Rectal smooth muscle tissue (tissue), 1 donor: ENCODE data around the gene PPP2R5B.
A peak's percentile ranks its signal among the peaks of the same experiment; 100 is the strongest.

Experiments
- H3K27ac ChIP-seq: one replicate; pipeline ENCODE4 v1.7.0; 2013; ENCODE audit warnings: low read depth, low read length, inconsistent platforms
- H3K27me3 ChIP-seq: one replicate; pipeline ENCODE4 v1.7.0; 2013; ENCODE audit warnings: low read length; ENCODE audit not compliant: control insufficient read depth, insufficient read depth
- H3K36me3 ChIP-seq: one replicate; pipeline ENCODE4 v1.7.0; 2013; ENCODE audit warnings: low read length; ENCODE audit not compliant: control insufficient read depth, insufficient read depth
- H3K4me1 ChIP-seq: one replicate; pipeline ENCODE4 v1.7.0; 2013; ENCODE audit warnings: low read length; ENCODE audit not compliant: control insufficient read depth, insufficient read depth
- H3K4me3 ChIP-seq: one replicate; pipeline ENCODE4 v1.7.0; 2013; ENCODE audit warnings: low read length
- H3K9ac ChIP-seq: one replicate; pipeline ENCODE4 v1.7.0; 2013; ENCODE audit warnings: low read length

Gene PPP2R5B

DNA sequence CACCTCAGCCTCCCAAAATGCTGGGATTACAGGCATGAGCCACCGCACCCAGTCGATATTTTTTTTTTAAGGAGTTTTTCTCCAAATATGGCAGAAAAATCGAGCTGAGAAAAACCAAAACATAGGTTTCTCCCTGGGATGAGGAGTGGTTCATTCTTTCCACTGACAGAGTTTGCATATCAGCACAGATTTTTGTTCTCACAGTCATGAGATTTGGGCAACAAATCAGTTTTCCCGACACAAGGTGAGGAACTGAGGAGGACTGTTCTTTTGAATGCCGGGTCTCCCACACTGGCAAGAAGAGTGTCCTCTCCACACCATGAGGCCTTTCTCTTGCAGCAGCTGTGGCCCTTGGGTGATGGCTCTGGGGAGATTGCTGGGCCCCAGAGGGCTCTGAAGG lies 42.2 kb upstream of the PPP2R5B start:
- no peak overlapping the region for H3K4me3 ChIP-seq
- H3K27ac ChIP-seq = no peak overlapping the region
- H3K9ac ChIP-seq = no peak overlapping the region

DNA sequence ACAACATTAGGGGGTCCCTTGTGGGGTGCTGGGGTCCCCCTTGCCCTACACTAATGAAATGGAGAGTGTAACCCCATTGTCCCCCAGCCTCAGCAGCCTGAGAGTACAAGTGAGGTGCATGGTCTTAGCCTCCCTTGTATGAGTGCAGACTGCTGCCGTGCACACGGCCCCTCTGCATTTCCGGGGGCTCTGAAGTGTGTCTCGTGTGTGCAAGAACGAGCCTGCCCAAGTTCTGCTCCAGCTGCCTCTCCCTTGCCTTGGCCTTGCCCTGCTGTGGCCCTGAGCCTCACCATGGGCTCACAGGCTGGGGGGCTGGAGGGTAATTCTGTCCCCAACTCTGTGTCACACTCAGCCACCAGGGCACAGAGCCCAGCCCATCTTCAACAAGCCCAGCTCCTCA lies 40.9 kb upstream of the PPP2R5B start:
- Histone ChIP-seq H3K36me3 (no peaks in the 10 kb centered on the region), H3K27me3 (no peaks in the 10 kb centered on the region), H3K4me1 (peaks cover 11% of the 10 kb centered on the region), H3K27ac (no peak overlapping the region), H3K9ac (no peak overlapping the region), H3K4me3 (no peak overlapping the region)

More for the DNA sequence above, 42.2 kb upstream of the PPP2R5B start:
- H3K27me3 ChIP-seq = no peaks in the 10 kb centered on the region
- peaks cover 9% of the 10 kb centered on the region for H3K4me1 ChIP-seq
- H3K36me3 ChIP-seq = peaks cover 2% of the 10 kb centered on the region

DNA sequence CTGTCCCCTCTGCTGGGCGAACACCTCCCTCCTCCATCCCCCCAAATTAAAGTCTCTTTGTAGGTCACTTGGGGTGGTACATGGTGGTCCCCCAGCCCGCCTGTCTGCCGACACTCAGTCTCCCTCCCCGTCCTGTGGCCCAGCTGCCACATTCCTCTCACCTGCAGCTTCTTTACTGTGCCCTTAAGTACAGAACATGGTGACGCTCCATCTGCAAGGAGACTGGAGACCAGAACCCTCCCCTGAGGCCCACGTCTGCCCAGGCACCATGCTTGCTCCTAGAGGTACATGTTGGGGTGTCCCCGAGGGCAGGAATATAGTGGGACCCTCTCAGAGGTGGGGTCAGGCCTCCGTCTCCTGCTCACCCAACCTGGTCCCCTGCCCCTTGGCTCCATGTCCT lies 40.5 kb upstream of the PPP2R5B start:
- no peak overlapping the region for H3K27ac ChIP-seq
- H3K4me1 ChIP-seq = peaks cover 10% of the 10 kb centered on the region
- H3K9ac ChIP-seq = no peak overlapping the region
- H3K4me3 ChIP-seq = no peak overlapping the region
- no peaks in the 10 kb centered on the region for H3K27me3 ChIP-seq
- H3K36me3 ChIP-seq = no peaks in the 10 kb centered on the region

- no peak overlapping the region for H3K27ac ChIP-seq
- H3K27me3 ChIP-seq = no peaks in the 10 kb centered on the region
- peaks cover 2% of the 10 kb centered on the region for H3K4me1 ChIP-seq
- no peak overlapping the region for H3K9ac ChIP-seq
- no peak overlapping the region for H3K4me3 ChIP-seq
- peaks cover 3% of the 10 kb centered on the region for H3K36me3 ChIP-seq
These were observed 38.9 kb upstream of the PPP2R5B start for GRCh38 chr11:64885367-64886286.

DNA sequence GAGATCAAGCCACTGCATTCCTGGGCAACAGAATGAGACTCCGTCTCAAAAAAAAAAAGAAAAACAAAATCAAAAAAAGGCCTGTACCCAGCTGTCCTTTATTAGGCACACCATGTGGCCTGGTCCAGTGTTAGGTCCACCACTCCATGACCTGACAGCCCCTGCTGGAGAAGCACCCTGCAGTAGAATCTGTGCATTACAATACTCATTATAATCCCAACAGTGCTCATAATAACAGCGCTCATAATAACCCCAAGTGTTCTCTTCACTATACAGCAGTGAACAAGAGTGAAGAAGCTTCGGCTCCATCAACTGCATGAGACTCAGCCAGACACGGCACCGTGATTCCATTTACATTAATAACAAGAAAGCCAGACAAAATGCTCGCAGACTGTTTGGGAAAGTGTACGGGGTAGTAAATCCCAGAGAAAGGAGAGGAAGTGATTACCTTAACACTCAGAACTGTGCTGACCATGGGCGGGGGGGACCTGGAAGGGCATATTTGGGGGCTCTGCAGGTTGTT lies 37.2 kb upstream of the PPP2R5B start:
- Histone ChIP-seq H3K27ac (peak overlapping the region; percentile 80), H3K4me3 (peak overlapping the region; percentile 62), H3K9ac (no peak overlapping the region), H3K27me3 (no peaks in the 10 kb centered on the region), H3K36me3 (peaks cover 9% of the 10 kb centered on the region), H3K4me1 (peaks cover 2% of the 10 kb centered on the region)

- peak overlapping the region; percentile 80 for H3K27ac ChIP-seq
- no peaks in the 10 kb centered on the region for H3K27me3 ChIP-seq
- peaks cover 9% of the 10 kb centered on the region for H3K36me3 ChIP-seq
- peaks cover 2% of the 10 kb centered on the region for H3K4me1 ChIP-seq
- peak overlapping the region; percentile 62 for H3K4me3 ChIP-seq
- H3K9ac ChIP-seq = no peak overlapping the region
These were observed 36.6 kb upstream of the PPP2R5B start for GRCh38 chr11:64887757-64888405.

DNA sequence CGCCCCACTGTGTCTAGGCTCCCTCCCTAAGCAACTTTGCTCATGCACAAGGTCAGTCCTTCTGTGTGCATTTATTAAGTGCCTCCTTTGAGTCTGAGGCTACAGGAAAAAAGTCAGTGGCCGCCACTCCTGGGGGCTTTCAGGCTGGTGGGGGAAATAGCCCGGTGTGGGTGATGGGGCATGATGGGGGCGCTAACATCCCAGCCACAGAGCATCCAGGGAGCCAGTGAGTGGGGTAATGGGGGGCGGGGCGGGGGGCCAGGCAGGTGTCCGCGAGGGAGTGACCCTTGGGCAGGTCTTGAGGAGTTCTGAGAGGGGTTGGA lies 36.1 kb upstream of the PPP2R5B start:
- Histone ChIP-seq H3K27me3 (no peaks in the 10 kb centered on the region), H3K9ac (no peak overlapping the region), H3K4me3 (peak overlapping the region; percentile 62), H3K4me1 (peaks cover 2% of the 10 kb centered on the region), H3K36me3 (peaks cover 9% of the 10 kb centered on the region), H3K27ac (no peak overlapping the region)

- Histone ChIP-seq H3K36me3 (peaks cover 9% of the 10 kb centered on the region), H3K4me1 (peaks cover 2% of the 10 kb centered on the region), H3K9ac (no peak overlapping the region), H3K27me3 (no peaks in the 10 kb centered on the region), H3K4me3 (no peak overlapping the region), H3K27ac (no peak overlapping the region)
These were observed 35.6 kb upstream of the PPP2R5B start for GRCh38 chr11:64888729-64889511.

- Histone ChIP-seq H3K4me3 (peak overlapping the region; percentile 70), H3K9ac (peak overlapping the region; percentile 61), H3K27me3 (no peaks in the 10 kb centered on the region), H3K27ac (no peak overlapping the region), H3K4me1 (peaks cover 2% of the 10 kb centered on the region), H3K36me3 (peaks cover 9% of the 10 kb centered on the region)
These were observed 34.0 kb upstream of the PPP2R5B start for GRCh38 chr11:64890522-64890939.

GRCh38 chr11:64891215-64891848 lies 33.2 kb upstream of the PPP2R5B start:
- peaks cover 2% of the 10 kb centered on the region for H3K4me1 ChIP-seq
- H3K4me3 ChIP-seq = peak overlapping the region; percentile 70
- no peaks in the 10 kb centered on the region for H3K27me3 ChIP-seq
- H3K36me3 ChIP-seq = peaks cover 9% of the 10 kb centered on the region
- no peak overlapping the region for H3K27ac ChIP-seq
- H3K9ac ChIP-seq = peak overlapping the region; percentile 61

GRCh38 chr11:64891880-64892279 lies 32.6 kb upstream of the PPP2R5B start:
- H3K27me3 ChIP-seq = no peaks in the 10 kb centered on the region
- H3K27ac ChIP-seq = no peak overlapping the region
- peaks cover 9% of the 10 kb centered on the region for H3K36me3 ChIP-seq
- peaks cover 2% of the 10 kb centered on the region for H3K4me1 ChIP-seq
- H3K9ac ChIP-seq = peak overlapping the region; percentile 24
- peak overlapping the region; percentile 67 for H3K4me3 ChIP-seq

DNA sequence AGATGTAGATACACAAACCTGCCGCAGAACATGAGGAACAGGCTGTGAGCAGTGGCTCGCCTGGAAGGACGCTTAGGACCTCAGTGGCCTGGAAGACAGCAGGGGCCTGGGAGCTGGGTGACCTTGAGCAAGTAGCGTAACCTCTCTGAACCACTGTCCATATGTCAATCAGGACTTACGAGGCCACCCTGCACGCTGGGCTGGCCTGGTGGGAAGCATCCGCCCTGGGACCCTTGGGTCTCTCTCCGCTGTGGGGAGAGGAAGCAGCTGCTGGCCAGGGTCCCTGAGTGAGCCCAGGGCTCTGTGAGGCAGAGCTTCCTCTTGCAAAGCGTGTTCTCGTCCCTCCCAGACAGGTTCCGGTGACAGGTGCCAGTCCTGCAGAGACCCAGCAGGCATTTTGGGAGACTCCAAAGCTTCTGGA lies 32.1 kb upstream of the PPP2R5B start:
- H3K4me3 ChIP-seq = peak overlapping the region; percentile 67
- peaks cover 11% of the 10 kb centered on the region for H3K36me3 ChIP-seq
- peak overlapping the region; percentile 80 for H3K9ac ChIP-seq
- H3K4me1 ChIP-seq = peaks cover 2% of the 10 kb centered on the region
- H3K27me3 ChIP-seq = no peaks in the 10 kb centered on the region
- H3K27ac ChIP-seq = no peak overlapping the region
